GM19328 (cell line): ENCODE results near the gene MAML2.

Source experiments
- ATAC-seq: cut with Tn5 transposase; IDR thresholded peaks from one replicate; pipeline ENCODE4 v1.9.1; 2021; ENCODE audit warnings: mild to moderate bottlenecking, moderate library complexity; ENCODE audit not compliant: unreplicated experiment

Gene MAML2

GRCh38 chr11:95994329-95994728 is 348.7 kb downstream of the MAML2 start:
- no peak for ATAC-seq

GRCh38 chr11:95993438-95994298 is 349.3 kb downstream of the MAML2 start:
- no peak for ATAC-seq

GRCh38 chr11:95991545-95991944 is 351.4 kb downstream of the MAML2 start:
- no peak for ATAC-seq

GRCh38 chr11:95991101-95991500 is 351.9 kb downstream of the MAML2 start:
- ATAC-seq, result no peak

- ATAC-seq, result no peak
These were observed 353.2 kb downstream of the MAML2 start for GRCh38 chr11:95989780-95990179.

GRCh38 chr11:95989076-95989605 is 353.9 kb downstream of the MAML2 start:
- no peak for ATAC-seq

GRCh38 chr11:95985174-95985808 is 357.7 kb downstream of the MAML2 start:
- ATAC-seq, result no peak

GRCh38 chr11:95984072-95984471 is 358.9 kb downstream of the MAML2 start:
- ATAC-seq, result no peak

GRCh38 chr11:95977534-95978174 is 365.3 kb downstream of the MAML2 start:
- no peak for ATAC-seq

- no peak for ATAC-seq
These were observed 366.4 kb downstream of the MAML2 start for GRCh38 chr11:95976550-95976949.

GRCh38 chr11:95975343-95975742 is 367.7 kb downstream of the MAML2 start:
- no peak for ATAC-seq

- ATAC-seq, result no peak
These were observed 370.9 kb downstream of the MAML2 start for GRCh38 chr11:95972060-95972459.

GRCh38 chr11:95968585-95968984 is 374.4 kb downstream of the MAML2 start:
- ATAC-seq, result no peak

- no peak for ATAC-seq
These were observed 378.7 kb downstream of the MAML2 start for GRCh38 chr11:95964281-95964680.

GRCh38 chr11:95961758-95962157 is 381.2 kb downstream of the MAML2 start:
- no peak for ATAC-seq

GRCh38 chr11:95950905-95951304 is 392.1 kb downstream of the MAML2 start:
- no peak for ATAC-seq

- no peak for ATAC-seq
These were observed 394.4 kb downstream of the MAML2 start for GRCh38 chr11:95948637-95949036.

- ATAC-seq, result no peak
These were observed 398.4 kb downstream of the MAML2 start for GRCh38 chr11:95944623-95945022.

- ATAC-seq, result no peak
These were observed 399.4 kb downstream of the MAML2 start for GRCh38 chr11:95943546-95943945.

- no peak for ATAC-seq
These were observed 403.9 kb downstream of the MAML2 start for GRCh38 chr11:95939091-95939490.

- ATAC-seq, result no peak
These were observed 405.6 kb downstream of the MAML2 start for GRCh38 chr11:95937358-95937757.

- no peak for ATAC-seq
These were observed 409.4 kb downstream of the MAML2 start for GRCh38 chr11:95933594-95933993.
